GM19099 (cell line): Measurements from ENCODE around the gene SNRPD2.

Source experiments
- POLR2A ChIP-seq: IDR thresholded peaks from 3 replicates; pipeline ENCODE4 v1.6.1; 2011; ENCODE audit warnings: low read depth; ENCODE audit not compliant: insufficient read length; ENCODE audit errors: extremely low read depth

The SNRPD2 gene

DNA sequence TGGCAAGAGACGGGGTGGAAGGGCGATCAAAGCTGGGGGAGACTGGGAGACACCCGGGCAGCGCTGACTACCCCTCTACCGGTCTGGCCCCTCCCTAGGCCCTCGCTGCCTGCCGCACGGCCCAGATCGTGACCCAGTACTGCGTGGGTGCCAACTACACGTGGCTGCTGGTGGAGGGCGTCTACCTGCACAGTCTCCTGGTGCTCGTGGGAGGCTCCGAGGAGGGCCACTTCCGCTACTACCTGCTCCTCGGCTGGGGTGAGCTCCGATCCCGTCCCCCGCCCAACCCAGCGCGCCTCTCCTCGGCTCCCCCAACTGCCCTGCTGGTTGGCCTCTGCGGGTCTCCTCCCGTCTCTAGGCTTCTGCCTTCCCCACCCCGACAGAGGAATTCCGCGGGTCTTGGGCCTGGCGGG lies 14.9 kb downstream of the SNRPD2 start:
- no peak for TF ChIP-seq POLR2A

DNA sequence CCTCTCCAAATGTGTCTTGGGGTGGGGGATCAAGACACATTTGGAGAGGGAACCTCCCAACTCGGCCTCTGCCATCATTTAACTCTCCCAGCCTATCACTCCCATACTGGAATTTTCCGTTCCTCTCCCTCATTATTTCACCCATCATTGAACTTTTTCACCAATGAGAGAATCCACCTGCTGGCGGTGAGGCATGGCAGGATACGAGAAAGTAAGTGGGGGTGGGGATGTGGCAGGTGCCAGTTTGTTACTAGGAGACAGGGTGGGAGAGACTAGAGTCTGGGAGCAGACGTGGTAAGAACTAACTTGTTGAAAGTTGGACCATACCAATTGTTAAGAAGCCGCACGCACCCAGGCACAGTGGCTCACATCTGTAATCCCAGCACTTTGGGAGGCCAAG lies 16.8 kb downstream of the SNRPD2 start:
- no peak for TF ChIP-seq POLR2A

DNA sequence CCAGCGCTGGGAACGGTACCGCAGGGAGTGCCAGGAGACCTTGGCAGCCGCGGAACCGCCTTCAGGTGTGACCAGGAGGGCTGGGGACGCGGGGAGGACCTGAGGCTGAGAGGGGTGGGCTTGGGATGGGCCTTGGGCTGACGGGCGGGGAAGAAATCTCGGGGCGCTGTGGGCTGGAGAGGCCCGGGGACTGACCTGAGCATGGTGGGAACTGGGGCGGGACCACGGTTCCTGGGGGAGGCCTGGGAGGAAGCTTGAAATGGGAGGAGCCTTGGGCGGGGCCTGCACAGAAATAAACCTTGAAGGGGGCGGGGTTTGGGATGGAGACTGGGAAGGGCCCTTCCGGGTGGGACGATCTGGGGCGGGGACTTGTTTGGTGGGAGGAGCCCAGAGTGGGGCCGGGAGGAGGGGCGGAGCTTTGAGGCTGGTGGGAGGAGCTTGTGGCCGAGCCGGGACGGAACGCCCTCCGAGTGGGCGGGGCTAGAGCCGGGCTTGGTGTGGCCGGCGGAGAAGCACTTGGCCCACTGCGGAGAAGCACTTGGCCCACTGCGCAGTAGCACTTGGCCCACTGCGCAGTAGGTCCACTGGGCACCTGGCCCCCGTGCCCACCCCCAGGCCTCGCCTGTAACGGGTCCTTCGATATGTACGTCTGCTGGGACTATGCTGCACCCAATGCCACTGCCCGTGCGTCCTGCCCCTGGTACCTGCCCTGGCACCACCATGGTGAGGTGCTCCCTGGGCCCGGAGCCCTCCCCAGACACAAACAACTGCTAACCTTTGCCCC lies 20.9 kb downstream of the SNRPD2 start:
- TF ChIP-seq POLR2A, result peak; percentile 30

DNA sequence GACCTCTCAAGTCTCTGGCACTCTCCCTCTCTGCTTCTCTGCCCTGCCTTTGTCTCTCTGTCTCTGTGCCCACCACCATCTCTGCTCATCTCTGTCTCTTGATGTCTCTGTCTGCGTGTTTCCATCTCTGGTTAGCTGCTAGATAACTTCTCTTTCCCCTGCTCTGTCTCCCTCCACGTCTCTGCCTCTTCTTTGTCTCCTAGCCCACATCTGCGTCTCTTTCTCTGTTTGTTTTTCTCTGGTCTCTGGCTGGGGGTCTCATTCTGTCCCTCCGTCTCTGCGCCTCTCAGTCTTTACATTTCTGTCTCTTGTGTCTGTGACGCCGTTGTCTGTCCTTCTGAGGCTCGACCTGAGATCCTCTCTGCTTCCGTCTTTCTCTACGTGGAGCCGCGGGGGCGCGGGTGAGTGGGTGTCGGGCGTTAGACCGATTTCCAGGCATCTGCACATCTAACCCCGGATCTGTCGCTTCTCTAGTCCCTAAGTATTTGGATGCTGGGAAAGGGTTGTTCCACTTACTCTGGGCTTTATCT lies 23.3 kb downstream of the SNRPD2 start:
- no peak for TF ChIP-seq POLR2A

DNA sequence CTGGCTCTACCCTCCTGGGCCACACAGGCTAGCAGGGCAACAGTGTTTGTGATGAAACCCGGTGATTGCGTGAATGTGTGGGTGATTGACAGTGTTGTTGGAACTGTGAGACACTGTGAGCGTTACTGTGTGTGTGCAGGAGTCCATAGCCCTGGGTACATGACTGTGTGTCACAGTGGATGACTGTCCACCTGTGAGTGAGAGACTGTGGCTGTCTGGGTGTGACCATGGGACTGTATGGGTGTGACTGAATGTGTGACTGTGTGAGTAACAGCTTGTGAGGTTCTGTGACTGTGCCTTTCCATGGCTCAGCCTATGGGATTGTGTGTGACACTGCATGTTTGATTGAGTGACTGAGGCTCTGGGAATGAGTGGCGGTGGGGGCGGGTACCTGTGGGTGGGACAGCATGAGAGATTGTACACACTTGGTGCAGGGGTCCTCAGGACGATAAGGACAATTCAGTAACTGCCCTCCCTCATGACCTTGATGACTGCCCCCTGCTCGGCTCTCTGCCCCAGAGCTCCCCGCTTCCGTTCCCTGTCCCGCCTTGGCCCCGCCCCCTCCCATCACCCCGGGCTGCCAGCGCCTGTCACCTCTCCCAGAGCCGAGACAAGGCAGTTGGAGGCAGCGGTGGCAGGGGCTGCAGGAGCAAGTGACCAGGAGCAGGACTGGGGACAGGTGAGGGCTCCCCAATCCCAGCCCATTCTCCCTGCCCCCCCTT lies 24.0 kb downstream of the SNRPD2 start, which contains the start of gene GIPR:
GIPR (plus strand) TSS at position 602 of the 722 bp plus-strand sequence. CDS start 1,300 bp downstream, outside the sequence.
- peak; percentile 68 for TF ChIP-seq POLR2A

DNA sequence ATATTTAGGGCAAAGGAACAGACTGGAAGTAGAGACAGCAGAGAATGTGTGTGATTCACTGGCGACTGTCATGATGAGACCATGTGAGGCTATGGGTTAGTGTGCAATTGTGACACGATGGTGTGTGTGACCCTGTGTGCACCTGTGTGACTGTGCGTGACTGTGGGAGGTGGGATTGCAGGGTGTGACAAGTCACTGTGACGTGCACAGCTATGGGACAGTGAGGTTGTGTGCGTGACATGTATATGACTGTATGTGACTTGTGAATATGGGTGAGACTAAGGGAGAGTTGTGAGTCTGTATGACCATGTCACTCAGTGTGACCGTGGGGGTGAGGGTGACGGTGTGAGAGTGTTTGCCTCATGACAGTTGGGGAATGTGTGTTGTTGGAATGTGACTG lies 27.2 kb downstream of the SNRPD2 start:
- no peak for TF ChIP-seq POLR2A

DNA sequence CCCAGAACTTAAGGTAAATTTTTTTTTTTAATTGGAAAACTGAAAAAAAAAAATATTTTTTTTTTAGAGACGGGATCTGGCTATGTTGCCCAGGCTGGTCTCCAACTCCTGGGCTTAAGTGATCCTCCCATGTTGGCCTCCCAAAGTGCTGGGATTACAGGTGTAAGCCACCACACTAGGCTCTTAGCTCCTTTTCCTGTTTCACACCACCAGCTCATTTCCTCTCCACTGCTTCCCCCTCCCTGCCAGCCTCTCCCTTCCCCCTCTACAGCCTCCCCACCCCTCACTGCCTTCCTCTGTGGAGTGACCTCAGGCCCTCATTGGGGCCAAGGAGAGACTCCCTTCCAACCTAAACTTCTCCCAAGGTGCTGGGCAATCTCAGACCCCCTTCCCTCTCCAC lies 28.0 kb downstream of the SNRPD2 start:
- TF ChIP-seq POLR2A, result no peak

DNA sequence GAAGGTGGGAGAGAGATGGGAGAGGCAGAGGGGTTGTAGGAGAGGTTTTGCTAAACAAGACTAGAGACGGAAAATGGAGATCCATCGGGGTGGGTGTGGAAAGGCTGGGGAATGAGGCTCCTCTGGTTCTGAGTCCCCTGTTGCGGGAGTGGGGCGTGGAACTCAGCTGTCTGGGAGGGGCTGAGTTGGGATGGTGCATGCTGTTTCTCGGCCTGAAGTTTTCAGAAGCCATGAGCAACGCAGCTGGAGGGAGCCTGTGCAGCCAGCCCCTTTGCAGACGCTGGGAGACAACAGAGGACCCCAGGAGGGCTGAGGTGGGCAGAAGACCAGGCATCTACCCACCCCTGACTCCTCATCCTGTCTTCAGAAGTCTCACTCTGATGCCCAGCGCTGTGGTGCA lies 31.1 kb downstream of the SNRPD2 start:
- no peak for TF ChIP-seq POLR2A

DNA sequence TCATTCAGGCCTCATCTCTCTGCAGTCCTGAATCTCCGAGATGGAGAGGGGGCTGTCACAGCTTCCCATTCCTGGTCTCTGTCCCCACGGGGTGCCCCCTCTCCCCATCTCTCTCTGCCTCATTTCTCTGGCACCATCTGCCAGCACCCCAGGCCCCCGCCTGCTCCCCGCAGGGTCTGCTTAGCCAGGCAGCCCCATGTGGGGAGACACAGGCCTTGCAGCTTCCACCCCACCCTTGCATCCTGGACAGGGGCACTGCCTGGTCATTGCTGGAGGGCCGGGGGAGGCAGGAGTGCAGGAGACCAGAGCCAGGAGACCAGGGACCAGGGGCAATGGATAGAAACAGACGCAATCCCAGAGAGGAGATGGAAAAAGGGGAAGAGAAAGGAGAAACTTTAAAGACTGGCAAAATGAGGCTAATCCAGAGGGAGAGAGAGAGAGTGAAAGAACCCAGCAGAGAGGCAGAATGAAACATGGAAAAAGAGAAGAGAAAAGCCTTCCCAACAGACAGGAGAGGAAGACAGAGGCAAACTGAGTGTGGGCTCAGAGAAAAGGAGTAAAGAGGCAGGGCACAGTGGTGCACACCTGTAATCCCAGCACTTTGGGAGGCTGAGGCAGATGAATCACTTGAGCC lies 32.5 kb downstream of the SNRPD2 start:
- TF ChIP-seq POLR2A, result no peak

DNA sequence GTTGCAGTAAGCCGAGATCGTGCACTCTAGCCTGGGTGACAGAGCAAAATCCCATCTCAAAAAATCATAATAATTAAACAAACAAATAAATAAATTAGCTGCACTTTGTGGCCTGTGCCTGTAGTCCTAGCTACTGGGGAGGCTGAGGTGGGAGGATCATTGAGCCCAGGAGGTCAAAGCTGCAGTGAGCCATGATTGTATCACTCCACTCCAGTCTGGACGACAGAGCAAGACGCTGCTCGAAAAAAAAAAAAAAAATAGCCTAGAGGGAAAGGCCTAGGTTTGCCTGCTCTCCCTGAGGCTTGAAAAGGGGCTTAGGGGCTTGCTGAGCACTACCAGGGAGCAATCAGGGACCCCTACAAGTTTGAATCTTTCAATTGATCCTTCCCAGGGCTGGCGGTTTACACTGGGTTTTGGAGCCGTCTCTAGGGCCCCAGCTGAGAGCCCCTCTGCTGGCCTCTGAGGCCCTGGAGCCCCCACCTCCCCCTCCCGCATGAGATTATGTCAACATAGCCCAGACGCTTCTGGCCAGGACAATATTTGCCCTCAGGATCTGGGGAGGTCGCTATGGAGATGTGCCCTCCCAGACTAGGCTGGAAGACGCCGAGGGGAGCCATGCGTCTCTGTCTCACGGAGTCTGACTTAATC lies 34.1 kb downstream of the SNRPD2 start:
- TF ChIP-seq POLR2A, result no peak

DNA sequence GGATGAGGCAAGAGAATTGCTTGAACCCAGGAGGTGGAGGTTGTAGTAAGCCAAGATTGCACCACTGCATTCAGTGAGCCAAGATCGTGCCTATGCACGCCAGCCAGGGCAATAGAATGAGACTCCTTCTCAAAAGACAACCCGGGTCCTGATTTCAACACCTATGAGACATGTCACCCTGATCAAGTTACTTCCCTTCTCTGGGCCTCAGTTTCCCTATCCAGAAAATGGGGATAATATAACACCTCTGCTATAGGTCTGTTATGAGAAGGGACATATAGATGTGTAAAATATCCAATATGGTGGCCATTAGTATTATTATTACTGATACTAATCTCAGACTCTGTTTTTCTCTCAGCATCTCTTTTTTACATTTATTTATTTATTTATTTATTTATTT lies 36.7 kb downstream of the SNRPD2 start:
- no peak for TF ChIP-seq POLR2A

DNA sequence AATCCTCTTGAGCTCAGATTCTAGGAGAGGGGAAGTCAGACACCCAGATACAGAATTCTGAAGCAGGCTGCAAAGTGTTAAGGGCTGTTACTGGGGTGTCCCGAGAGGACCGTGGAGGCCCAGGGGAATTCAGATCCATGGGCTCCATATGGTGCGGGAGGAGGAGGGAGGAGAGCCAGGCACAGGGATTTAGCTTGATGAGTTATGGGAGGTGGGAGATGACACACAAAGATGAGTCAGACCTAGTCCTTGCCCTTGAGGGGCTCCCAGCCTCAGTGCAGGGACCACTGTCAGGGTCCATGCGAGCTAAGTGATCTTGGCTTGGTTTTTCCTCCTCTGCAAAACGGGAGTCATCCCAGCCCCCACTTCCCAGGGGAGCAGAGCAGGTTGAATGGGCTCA lies 38.1 kb downstream of the SNRPD2 start:
- TF ChIP-seq POLR2A, result no peak

DNA sequence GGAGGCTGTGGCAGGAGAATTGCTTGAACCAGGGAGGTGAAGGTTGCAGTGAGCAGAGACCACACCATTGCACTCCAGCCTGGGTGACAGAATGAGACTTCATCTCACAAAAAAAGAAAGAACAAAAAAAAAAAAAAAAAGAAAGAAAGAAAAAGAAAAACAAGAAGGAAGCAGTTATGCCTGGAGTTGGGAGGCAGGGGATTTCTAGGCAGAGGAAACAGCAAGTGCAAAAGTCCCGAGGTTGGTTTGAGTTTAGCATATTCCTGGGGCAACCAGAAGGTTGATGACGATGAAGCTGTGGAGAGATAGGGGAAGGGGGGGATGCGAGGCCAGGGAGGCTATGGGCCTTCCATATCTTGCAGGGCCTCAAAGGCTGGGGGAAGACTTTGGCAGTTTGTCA lies 41.0 kb downstream of the SNRPD2 start:
- TF ChIP-seq POLR2A, result no peak

DNA sequence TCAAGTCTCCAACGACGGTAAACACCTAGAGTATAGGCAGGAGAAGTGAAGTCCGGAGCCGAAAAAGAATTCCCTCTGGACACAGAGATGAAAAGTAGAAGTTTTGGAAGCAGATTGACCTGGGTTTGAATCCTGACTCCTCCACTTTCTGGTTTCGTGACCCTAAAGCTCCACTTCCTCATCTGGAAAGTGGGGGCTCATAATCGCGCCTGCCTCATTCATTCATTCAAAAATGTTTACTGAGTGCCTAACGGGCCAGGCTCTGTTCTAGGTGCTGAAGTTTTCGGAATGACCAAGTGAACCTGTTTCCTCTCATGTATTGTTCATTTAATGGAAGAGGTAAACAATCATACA lies 45.4 kb downstream of the SNRPD2 start:
- no peak for TF ChIP-seq POLR2A

DNA sequence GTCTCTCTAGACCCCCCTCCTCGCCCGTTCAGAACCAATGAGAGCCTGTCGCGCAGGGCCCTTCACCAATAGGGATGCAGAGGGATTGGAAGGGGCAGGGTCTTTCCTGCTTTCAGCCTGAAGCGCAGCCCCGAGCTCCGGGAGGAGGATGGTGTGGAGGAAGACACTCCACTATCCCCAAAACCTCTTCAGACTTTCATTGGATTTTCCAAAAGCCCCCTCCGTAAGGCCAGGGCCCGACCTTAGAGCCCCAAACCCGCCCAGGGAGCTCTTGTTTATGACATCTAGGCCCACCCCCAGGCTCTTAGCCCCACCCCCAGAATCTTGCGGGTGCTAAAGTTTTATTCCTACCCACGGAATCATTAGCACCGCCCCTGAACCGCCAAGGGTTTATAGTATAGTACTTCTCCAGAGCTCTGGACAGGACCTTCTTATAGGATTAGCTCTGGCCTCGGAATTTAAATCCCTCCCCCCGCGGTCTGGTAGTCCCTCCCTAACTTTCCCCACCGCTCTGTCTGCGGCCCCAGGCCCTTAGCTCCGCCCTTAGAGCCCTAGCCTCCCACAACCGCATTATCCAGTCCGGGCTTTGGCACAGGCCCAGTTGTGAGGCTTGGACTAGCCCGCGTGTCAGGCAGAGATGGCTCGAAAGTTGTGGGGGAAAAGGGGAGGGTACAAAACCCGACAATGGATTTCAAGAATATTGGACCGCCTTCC lies 46.0 kb downstream of the SNRPD2 start:
- no peak for TF ChIP-seq POLR2A

DNA sequence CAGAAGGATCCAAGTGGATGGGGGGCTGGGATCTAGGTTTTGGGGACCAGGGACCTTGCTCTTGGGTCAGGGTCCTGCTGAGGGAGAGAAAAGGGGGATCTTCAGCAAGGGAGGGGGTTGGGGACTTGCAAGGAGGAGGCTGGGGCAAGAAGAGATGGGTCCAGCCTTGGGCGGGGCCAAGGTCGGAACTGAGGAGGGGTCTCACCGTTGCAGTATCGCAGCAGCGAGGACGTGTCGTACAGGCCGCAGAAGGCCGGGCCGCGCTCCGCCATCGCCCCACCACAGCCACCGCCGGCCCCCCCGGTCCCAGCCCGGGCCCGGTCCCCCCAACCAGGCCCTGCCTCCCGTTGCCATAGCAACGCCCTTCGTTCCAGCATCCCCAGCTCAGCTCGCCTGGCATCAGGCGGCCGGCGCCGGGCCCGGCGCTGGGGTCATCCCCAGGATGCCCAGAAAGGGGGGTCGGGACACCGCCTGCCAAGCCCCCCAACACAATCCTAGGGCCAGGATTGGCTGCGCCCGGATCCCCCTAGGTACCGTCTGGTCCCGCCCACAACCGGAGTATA lies 46.6 kb downstream of the SNRPD2 start:
- TF ChIP-seq POLR2A, result no peak
